AG10803 (cell line): ENCODE measurements around the gene AHSG.

Source experiments
- DNase-seq: peaks from one replicate; pipeline ENCODE4 v3.0.0; 2010; ENCODE audit warnings: low read depth
- H3K4me3 ChIP-seq: 2 replicates; pipeline ENCODE4 v1.5.1; 2011; ENCODE audit warnings: mild to moderate bottlenecking, low read length, control low read depth
- CTCF ChIP-seq: conservative IDR thresholded peaks from 2 replicates; pipeline ENCODE4 v1.5.1; 2011; ENCODE audit warnings: mild to moderate bottlenecking, low read length, control low read depth, inconsistent platforms

The AHSG gene

GRCh38 chr3:186587183-186587582 lies 25.7 kb upstream of the AHSG start:
- DNase-seq, result no peak
- H3K4me3 ChIP-seq, result no peak overlapping the region
- TF ChIP-seq CTCF, result no peak

GRCh38 chr3:186588632-186589031 lies 24.2 kb upstream of the AHSG start:
- H3K4me3 ChIP-seq, result no peak overlapping the region
- no peak for TF ChIP-seq CTCF
- DNase-seq, result no peak

GRCh38 chr3:186589121-186589520 lies 23.7 kb upstream of the AHSG start:
- DNase-seq, result peak; percentile 11
- no peak overlapping the region for H3K4me3 ChIP-seq
- TF ChIP-seq CTCF, result peak; percentile 32

- TF ChIP-seq CTCF, result no peak
- no peak overlapping the region for H3K4me3 ChIP-seq
- peak; percentile 34 for DNase-seq
Observed at GRCh38 chr3:186589856-186590579, 22.8 kb upstream of the AHSG start.

GRCh38 chr3:186590580-186591295 lies 22.1 kb upstream of the AHSG start:
- no peak for TF ChIP-seq CTCF
- no peak for DNase-seq
- no peak overlapping the region for H3K4me3 ChIP-seq

- no peak overlapping the region for H3K4me3 ChIP-seq
- no peak for TF ChIP-seq CTCF
- DNase-seq, result no peak
Observed at GRCh38 chr3:186592682-186593081, 20.2 kb upstream of the AHSG start.

- DNase-seq, result no peak
- no peak for TF ChIP-seq CTCF
- H3K4me3 ChIP-seq, result no peak overlapping the region
Observed at GRCh38 chr3:186593862-186594261, 19.0 kb upstream of the AHSG start.
